ENCODE measurements around the gene CUTC.
A peak's percentile ranks its signal among the peaks of the same experiment; 100 is the strongest.
"Not testable (repeated sequence)": the region's sequence is repeated elsewhere in the genome, so short reads cannot be mapped to it uniquely, and the experiment has no call there.

The CUTC gene, protein sequence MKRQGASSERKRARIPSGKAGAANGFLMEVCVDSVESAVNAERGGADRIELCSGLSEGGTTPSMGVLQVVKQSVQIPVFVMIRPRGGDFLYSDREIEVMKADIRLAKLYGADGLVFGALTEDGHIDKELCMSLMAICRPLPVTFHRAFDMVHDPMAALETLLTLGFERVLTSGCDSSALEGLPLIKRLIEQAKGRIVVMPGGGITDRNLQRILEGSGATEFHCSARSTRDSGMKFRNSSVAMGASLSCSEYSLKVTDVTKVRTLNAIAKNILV

DNA sequence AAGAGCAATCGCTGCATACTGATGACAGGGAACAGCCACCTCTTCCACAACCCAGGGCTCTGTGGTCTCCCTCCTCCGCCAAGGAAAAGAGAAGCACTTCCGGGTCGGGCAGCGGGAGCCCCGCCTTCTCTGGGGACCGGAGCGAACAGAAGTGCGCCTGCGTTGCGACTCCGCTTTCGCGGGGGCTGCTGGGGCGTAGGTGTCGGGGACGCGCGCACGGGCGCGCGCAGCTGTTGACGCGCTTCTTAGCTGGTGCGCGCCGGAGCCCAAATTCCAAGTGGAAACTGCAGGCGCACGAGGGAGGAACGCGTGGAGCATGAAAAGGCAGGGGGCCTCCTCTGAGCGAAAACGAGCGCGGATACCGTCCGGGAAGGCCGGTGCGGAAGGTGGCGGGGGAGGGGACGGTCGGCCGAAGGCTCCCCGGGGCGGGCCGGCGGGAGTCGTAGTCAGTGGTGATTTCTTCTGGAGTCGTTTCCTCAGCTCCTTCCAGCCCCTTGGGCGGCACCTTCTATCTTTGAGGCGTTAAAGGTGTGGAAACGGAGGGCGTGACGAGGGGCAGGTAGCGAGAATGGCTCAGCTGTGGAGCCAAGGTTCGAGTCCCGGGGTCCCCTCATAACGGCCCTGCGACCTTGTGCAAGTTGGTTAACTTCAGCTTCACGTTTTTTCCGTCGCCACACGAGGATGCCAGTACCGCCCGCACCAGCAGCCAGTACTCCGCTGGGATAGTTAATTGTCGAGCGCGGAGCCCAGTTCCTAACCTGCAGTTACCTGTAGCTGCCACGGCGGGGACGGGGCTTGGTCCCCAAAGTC lies at the start of gene CUTC, which contains the start of gene COX15:
CUTC (plus strand) TSS at position 202 of the 810 bp plus-strand sequence; CDS start at position 317, 115 bp downstream.
COX15 (minus strand) TSS at position 95 of the 810 bp plus-strand sequence; CDS start at position 17, 78 bp downstream.
- DNase-seq = peak; percentile 85 to 92 (median 88)

- DNase-seq = no peak
These were observed 49.3 kb upstream of the CUTC start for GRCh38 chr10:99682752-99683151.

- no peak for DNase-seq
These were observed 46.5 kb upstream of the CUTC start for GRCh38 chr10:99685597-99685967.

GRCh38 chr10:99689461-99689860 lies 42.6 kb upstream of the CUTC start:
- DNase-seq = no peak

GRCh38 chr10:99693933-99694583 lies 38.0 kb upstream of the CUTC start:
- no peak for DNase-seq

DNA sequence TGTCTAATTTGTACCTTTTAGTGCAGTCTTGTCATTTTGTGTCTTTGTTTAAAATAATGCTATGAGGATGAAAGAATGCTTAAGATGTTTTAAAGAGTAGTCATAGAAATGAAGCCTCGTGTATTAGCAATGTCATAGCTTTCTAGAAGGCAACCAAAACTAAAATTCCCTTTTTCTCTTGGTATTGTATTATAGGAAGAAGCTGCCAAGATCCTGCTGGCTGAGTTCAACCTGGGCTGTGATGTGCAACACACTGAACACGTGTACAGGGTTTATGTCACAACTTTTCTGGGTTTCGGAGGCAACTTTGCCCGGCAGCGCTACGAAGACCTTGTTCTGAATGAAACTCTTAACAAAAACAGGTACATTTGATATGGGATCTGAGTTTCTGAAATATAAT lies 36.3 kb upstream of the CUTC start:
- DNase-seq = no peak

DNA sequence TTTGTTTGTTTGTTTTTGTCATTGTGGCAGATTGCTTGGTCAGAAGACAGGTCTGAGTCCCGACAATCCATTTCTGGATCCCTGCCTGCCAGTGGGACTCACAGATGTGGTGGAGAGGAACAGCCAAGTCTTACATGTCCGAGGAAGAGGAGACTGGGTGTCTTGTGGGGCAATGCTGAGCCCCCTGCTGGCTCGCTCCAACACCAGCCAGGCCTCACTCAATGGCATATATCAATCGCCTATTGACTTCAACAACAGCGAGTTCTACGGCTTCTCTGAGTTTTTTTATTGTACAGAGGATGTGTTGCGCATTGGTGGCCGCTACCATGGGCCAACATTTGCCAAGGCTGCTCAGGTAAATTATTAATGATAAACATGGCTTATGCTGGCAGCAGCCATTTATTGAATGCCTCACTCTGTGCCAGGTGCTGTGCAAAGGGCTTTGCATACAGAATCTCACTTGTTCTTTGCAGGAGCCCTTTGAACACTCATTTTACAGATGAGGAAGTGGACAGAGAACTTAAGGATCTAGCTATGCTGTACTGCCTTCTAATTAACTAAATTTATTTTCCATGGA lies 33.4 kb upstream of the CUTC start:
- DNase-seq = no peak

DNA sequence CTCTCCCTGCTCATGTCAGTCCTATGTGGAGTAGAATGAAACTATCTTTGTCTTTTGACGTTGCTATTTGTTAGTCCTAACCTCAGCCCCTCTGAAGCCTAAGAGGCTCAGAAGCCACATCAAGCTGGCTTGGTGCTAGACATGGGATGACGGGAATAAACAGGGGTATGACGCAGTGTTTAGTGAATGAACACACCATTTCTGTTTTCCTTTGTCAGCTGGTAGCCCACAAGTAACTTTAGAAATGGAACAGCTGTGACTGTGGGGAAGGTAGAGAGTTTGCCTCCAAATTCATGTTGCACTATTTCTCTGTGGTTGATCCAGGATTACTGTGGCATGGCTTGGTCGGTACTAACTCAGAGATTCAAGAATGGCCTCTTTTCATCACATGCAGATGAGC lies 31.4 kb upstream of the CUTC start:
- no peak for DNase-seq

DNA sequence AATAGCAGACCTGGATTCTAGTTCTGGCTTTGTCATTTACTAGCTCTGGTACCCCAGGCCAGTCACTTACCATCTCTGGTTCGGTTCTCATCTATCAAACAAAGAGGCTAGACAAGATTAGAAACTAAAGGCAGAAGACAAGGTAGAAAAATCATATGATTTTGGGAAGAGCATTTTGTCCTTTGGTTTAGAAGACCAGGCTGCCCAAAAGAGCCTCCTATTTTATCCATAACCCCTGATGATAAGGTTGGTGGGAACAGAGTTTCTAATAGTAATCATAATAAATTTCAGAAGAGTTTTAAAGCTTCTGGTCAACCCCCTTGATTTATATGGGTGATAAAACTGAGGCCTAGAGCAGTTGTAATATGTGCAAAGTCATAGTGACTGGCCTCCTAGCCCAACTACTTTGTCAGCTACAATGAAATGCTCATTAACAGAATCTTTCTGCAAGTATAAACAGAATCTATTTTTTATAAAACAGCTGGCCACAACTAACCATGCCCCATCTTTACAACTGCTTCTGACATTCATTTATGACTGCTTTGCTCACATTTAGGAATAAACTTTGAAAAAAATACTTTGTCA lies 23.5 kb upstream of the CUTC start:
- no peak for DNase-seq

DNA sequence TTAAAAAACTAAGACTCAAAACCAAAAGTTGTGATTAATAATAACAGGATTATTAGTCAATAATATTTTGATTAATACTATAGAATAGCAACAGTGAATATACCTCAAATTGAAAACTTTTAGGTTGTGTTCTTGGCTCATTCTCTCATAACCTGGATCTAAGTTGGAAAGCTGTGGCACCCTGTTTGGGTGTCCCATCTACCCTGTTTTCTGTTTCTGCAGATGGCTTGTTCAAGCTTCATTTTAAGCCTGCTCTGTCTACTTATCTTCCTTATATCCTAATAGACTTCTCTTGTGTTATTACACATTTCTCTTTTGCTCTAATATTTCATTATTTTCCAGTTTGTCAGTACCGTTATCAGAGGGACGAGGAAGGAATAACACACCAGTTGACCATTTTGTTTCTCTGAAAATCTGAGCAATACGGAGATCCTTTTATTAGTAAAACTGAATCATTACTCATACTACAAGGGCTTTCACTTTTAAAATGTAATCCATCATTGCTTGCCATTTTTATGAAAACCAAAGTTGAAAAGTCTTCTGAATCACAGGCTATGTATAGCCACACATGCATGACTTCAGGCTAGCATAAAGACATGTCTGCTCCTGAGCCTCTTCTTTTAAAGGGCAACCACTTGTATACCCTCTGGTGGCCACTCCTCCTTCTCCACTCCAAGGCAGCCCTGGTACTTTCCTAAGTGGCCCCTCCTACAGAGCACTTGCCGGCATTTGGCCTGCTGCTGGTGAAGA lies 22.4 kb upstream of the CUTC start:
- no peak for DNase-seq

DNA sequence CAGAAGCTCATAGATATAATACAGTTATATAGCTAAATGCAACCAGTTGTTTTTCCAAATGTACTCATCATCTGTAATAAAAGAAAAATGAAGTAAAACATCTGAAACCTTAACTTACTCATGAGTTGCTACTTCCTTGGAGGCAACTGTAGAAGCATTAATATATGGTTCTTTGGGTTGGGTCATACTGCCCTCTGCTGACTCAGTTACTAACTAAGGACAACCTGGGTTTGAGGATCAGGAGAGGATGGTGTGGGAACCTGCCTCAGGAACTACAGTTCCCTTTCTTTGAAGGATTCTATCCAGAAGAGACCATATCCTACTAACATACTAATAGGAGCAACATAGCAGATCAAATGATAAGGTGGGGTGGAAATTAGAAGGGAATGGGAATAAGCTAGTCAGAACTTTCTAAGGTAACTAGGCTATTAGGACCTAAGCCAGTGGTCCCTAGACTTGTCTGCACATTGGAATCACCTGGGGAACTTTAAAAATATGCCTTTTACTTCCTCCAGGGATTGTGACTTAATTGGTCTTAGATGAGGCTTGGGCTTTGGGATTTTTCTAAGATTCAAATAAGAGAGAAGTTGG lies 20.8 kb upstream of the CUTC start:
- DNase-seq = no peak

- no peak for DNase-seq
These were observed 17.6 kb upstream of the CUTC start for GRCh38 chr10:99714446-99714845.

- DNase-seq = no peak
These were observed 11.6 kb upstream of the CUTC start for GRCh38 chr10:99720387-99720786.

- no peak for DNase-seq
These were observed 2.0 kb upstream of the CUTC start for GRCh38 chr10:99730026-99730425.

DNA sequence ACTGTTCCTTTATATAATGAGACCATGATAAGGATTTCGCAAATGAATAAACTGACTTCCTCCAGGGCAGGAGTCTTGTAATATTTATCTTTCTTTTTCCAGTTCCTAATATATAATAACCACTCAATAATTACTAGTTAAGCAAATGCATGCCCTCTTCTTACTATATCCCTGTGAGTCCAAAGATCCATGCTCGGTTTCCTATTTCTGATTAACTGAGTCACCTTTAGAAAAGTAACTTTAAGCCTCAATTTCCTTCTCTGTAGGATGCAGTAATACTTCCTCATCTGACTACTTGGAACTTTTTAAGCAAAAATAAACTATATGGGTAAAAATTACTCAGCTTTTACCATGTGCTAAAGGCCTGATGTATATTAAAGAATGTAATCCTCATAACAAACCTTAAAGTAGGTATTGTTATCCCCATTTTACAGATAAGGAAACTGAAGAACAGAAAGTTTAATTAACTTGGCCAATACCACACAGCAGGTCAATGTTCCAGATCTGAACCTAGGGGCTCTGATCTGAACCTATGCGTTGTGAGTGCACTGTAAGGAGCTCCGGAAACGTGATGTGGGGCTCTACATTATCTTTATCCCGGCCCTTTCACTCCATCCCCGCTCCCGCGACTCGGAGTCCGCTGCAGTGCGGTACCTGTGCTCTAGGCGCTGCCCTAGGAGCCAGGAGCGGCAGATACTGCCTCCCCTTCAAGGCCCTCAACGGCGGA lies 565 bp upstream of the CUTC start:
- DNase-seq = no peak

GRCh38 chr10:99733366-99733765 lies 1.3 kb downstream of the CUTC start:
- no peak for DNase-seq

DNA sequence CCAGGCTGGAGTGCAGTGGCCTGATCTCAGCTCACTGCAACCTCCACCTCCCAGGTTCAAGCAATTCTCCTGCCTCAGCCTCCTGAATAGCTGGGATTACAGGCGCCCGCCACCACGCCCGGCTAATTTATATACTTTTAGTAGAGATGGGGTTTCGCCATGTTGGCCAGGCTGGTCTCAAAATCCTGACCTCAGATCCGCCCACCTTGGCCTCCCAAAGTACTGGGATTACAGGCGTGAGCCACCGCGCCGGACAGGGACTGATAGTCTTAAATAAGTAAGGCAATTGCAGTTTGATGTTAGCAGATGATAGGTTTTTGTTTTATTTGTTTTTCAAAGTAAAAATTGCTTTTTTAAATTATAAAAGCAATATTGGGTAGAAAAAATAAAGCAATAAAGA lies 2.1 kb downstream of the CUTC start:
- DNase-seq = not testable (repeated sequence)

- no peak for DNase-seq
These were observed 8.2 kb downstream of the CUTC start for GRCh38 chr10:99740260-99740659.

DNA sequence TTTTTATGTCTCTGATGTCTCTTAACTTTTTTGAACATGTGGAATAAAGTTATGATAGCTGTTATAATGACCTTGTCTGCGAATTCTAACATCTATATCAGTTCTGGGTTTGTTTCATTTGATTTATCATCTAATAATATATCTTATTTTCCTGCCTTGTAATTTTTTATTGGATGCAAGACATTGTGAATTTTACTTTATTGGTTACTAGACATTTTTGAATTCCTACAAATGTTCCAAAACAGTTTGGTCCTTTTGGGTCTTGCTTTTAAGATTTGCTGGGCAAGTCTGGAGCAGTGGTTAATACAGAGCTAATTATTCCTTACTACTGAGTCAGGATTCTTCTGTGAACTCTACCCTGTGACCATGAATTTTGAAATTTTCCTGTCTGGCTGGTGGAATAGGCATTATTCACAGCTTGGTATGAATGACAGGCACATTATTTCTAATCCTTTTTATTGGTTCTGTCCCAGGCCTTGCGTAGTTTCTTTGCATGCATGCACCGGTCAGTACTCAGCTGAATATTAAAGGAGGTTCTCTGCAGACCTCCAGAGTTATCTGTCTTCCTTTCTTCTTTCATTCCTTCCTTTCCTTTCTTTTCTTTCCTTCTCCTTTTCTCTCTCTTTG lies 9.0 kb downstream of the CUTC start:
- DNase-seq = no peak

- DNase-seq = no peak
These were observed 10.2 kb downstream of the CUTC start for GRCh38 chr10:99742254-99742653.

DNA sequence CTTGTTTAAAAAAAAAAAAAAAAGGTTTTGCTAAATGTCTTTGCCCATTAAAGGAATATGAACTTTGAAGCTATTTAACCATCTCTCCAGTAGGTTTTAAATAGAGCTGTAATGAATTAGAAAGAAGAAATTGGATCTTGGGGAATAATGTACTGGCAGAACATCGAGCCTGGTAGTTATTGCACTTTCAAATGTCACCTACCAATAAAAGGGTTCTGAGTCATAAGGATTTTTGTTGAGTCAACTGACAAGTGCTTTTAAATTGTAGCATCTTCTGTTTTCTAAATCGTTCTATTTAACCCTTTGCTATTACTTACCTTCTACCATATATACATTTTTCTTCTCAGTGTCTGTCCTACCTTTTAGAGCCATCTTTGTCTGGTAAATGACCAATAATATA lies 10.7 kb downstream of the CUTC start:
- DNase-seq = no peak
